ENCODE measurements around the gene ROBO1.

The ROBO1 gene

GRCh38 chr3:79773291-79773690 lies 5.5 kb upstream of the ROBO1 start:
- no peaks in the 10 kb centered on the region for H3K79me2 ChIP-seq (ENCODE audit: insufficient read depth, low read length)
- no peak overlapping the region for H2AFZ ChIP-seq (ENCODE audit: low read depth, low read length)
- H3K4me1 ChIP-seq (ENCODE audit: insufficient read depth, low read length), result no peaks in the 10 kb centered on the region
- H3K27me3 ChIP-seq (ENCODE audit: insufficient read depth, low read length, poor library complexity), result no peaks in the 10 kb centered on the region
- H3K9ac ChIP-seq (ENCODE audit: low read depth, low read length), result no peak overlapping the region
- peaks cover 3% of the 10 kb centered on the region for H3K9me3 ChIP-seq (ENCODE audit: insufficient read depth, low read length, severe bottlenecking)
- ATAC-seq (ENCODE audit: insufficient read depth, low read depth) (no peak), DNase-seq (no peak)
- no peaks in the 10 kb centered on the region for H3K36me3 ChIP-seq (ENCODE audit: insufficient read depth, low read length)
- no peak overlapping the region for H3K4me3 ChIP-seq (ENCODE audit: low read depth in 1 of 2, low read length in 2 of 2)
- H3K27ac ChIP-seq (ENCODE audit: low read length), result no peak overlapping the region
- no peaks in the 10 kb centered on the region for H4K20me1 ChIP-seq (ENCODE audit: insufficient read depth, low read length)
- no peak overlapping the region for H3K4me2 ChIP-seq (ENCODE audit: insufficient read depth, low read length)
- TF ChIP-seq EZH2 (IDR thresholded peaks at IDR 0.05; ENCODE audit: borderline replicate concordance, low read depth, low read length, severe bottlenecking) (no peak), CTCF (IDR thresholded peaks at IDR 0.05; ENCODE audit: borderline replicate concordance, extremely low read depth, low read length, poor library complexity, severe bottlenecking) (no peak)

- no peak overlapping the region for H3K4me3 ChIP-seq (ENCODE audit: low read depth in 1 of 2, low read length in 2 of 2)
- H3K4me2 ChIP-seq (ENCODE audit: insufficient read depth, low read length), result no peak overlapping the region
- H2AFZ ChIP-seq (ENCODE audit: low read depth, low read length), result no peak overlapping the region
- no peaks in the 10 kb centered on the region for H3K36me3 ChIP-seq (ENCODE audit: insufficient read depth, low read length)
- H3K27me3 ChIP-seq (ENCODE audit: insufficient read depth, low read length, poor library complexity), result no peaks in the 10 kb centered on the region
- DNase-seq (no peak), ATAC-seq (ENCODE audit: insufficient read depth, low read depth) (no peak)
- H4K20me1 ChIP-seq (ENCODE audit: insufficient read depth, low read length), result no peaks in the 10 kb centered on the region
- no peaks in the 10 kb centered on the region for H3K4me1 ChIP-seq (ENCODE audit: insufficient read depth, low read length)
- H3K79me2 ChIP-seq (ENCODE audit: insufficient read depth, low read length), result no peaks in the 10 kb centered on the region
- H3K27ac ChIP-seq (ENCODE audit: low read length), result no peak overlapping the region
- peaks cover 3% of the 10 kb centered on the region for H3K9me3 ChIP-seq (ENCODE audit: insufficient read depth, low read length, severe bottlenecking)
- no peak overlapping the region for H3K9ac ChIP-seq (ENCODE audit: low read depth, low read length)
- TF ChIP-seq EZH2 (IDR thresholded peaks at IDR 0.05; ENCODE audit: borderline replicate concordance, low read depth, low read length, severe bottlenecking) (no peak), CTCF (IDR thresholded peaks at IDR 0.05; ENCODE audit: borderline replicate concordance, extremely low read depth, low read length, poor library complexity, severe bottlenecking) (no peak)
Measured at GRCh38 chr3:79769229-79769628, 1.4 kb upstream of the ROBO1 start.

- Histone ChIP-seq H3K4me1 (ENCODE audit: insufficient read depth, low read length) (no peaks in the 10 kb centered on the region), H3K9ac (ENCODE audit: low read depth, low read length) (no peak overlapping the region), H3K4me3 (ENCODE audit: low read depth in 1 of 2, low read length in 2 of 2) (no peak overlapping the region), H3K36me3 (ENCODE audit: insufficient read depth, low read length) (no peaks in the 10 kb centered on the region), H4K20me1 (ENCODE audit: insufficient read depth, low read length) (no peaks in the 10 kb centered on the region), H3K4me2 (ENCODE audit: insufficient read depth, low read length) (no peak overlapping the region), H3K79me2 (ENCODE audit: insufficient read depth, low read length) (no peaks in the 10 kb centered on the region), H3K9me3 (ENCODE audit: insufficient read depth, low read length, severe bottlenecking) (peaks cover 3% of the 10 kb centered on the region), H3K27me3 (ENCODE audit: insufficient read depth, low read length, poor library complexity) (no peaks in the 10 kb centered on the region), H2AFZ (ENCODE audit: low read depth, low read length) (no peak overlapping the region), H3K27ac (ENCODE audit: low read length) (no peak overlapping the region)
- no peak for TF ChIP-seq CTCF (IDR thresholded peaks at IDR 0.05; ENCODE audit: borderline replicate concordance, extremely low read depth, low read length, poor library complexity, severe bottlenecking)
- TF ChIP-seq EZH2 (IDR thresholded peaks at IDR 0.05; ENCODE audit: borderline replicate concordance, low read depth, low read length, severe bottlenecking), result no peak
- ATAC-seq (ENCODE audit: insufficient read depth, low read depth), result no peak
- no peak for DNase-seq
Measured at GRCh38 chr3:79767194-79767904, 449 bp downstream of the ROBO1 start.
